K562 (cell line): ENCODE data around the gene ARMC9.

ENCODE experiments used
- GABPA ChIP-seq: fragments of 200-800 bp; sonication (Bioruptor generic); conservative IDR thresholded peaks from 2 replicates; pipeline ENCODE4 v1.6.1; 2016; ENCODE audit warnings: low read depth, missing genetic modification characterization, missing compliant biosample characterization
- KLF13 ChIP-seq: fragments of 450-650 bp; IDR thresholded peaks from 2 replicates; pipeline ENCODE4 v1.6.1; 2016; ENCODE audit warnings: missing genetic modification characterization, low read depth, mild to moderate bottlenecking, missing compliant biosample characterization, moderate library complexity, borderline replicate concordance
- NR2C1 ChIP-seq, 2 experiments: fragments of 450-650 bp; IDR thresholded peaks; 2 replicates each; pipeline ENCODE4 v1.6.1; 2017; ENCODE audit warnings: mild to moderate bottlenecking in 2 of 2, antibody characterized with exemption in 1 of 2, inconsistent platforms in 1 of 2, missing compliant biosample characterization in 1 of 2, missing genetic modification characterization in 1 of 2
- PCBP1 ChIP-seq: fragments of 200-400 bp; formaldehyde crosslinking; IDR thresholded peaks from 2 replicates; pipeline ENCODE4 v1.6.1; 2018; ENCODE audit warnings: mild to moderate bottlenecking, low read depth, low read length; ENCODE audit not compliant: poor library complexity, severe bottlenecking
- RAD21 ChIP-seq, 2 experiments: fragments of 250-450 bp in 1 of 2; fragments of 450-650 bp in 1 of 2; sonication (Bioruptor Pico) in 1 of 2; formaldehyde crosslinking in 1 of 2; IDR thresholded peaks in 1 of 2; conservative IDR thresholded peaks in 1 of 2; 2 replicates each; pipeline versions ENCODE4 v1.4.0 to v1.8.0; 2020 to 2022; ENCODE audit warnings: mild to moderate bottlenecking in 2 of 2, moderate library complexity in 1 of 2
- RBBP5 ChIP-seq: fragments of 200-600 bp; sonication (generic); IDR thresholded peaks from 2 replicates; pipeline ENCODE4 v1.6.1; 2012; ENCODE audit warnings: borderline replicate concordance, mild to moderate bottlenecking, low read length, control low read depth, inconsistent platforms; ENCODE audit not compliant: insufficient read depth, poor library complexity, severe bottlenecking
- TAF1 ChIP-seq: IDR thresholded peaks from 2 replicates; pipeline ENCODE4 v1.6.1; 2011; ENCODE audit warnings: mild to moderate bottlenecking, low read length, moderate library complexity; ENCODE audit not compliant: insufficient read depth, control insufficient read depth, severe bottlenecking; ENCODE audit errors: extremely low read depth
- ZNF121 ChIP-seq: sonication (generic); formaldehyde crosslinking; conservative IDR thresholded peaks from 2 replicates; pipeline ENCODE4 v1.8.0; 2022; ENCODE audit warnings: missing genetic modification reagents
- TF ChIP-seq, protein P1 (sequence below), 3 experiments: IDR thresholded peaks in 2 of 3; conservative IDR thresholded peaks in 1 of 3; 2 replicates each; pipeline ENCODE4 v1.5.1; 2011 to 2012; ENCODE audit warnings: low read length in 3 of 3, mild to moderate bottlenecking in 3 of 3, control low read depth in 2 of 3, improper control_type of control experiment in 1 of 3, inconsistent platforms in 1 of 3, low read depth in 1 of 3, mixed read lengths in 1 of 3, moderate library complexity in 1 of 3; ENCODE audit not compliant: insufficient read depth in 2 of 3

DNA sequence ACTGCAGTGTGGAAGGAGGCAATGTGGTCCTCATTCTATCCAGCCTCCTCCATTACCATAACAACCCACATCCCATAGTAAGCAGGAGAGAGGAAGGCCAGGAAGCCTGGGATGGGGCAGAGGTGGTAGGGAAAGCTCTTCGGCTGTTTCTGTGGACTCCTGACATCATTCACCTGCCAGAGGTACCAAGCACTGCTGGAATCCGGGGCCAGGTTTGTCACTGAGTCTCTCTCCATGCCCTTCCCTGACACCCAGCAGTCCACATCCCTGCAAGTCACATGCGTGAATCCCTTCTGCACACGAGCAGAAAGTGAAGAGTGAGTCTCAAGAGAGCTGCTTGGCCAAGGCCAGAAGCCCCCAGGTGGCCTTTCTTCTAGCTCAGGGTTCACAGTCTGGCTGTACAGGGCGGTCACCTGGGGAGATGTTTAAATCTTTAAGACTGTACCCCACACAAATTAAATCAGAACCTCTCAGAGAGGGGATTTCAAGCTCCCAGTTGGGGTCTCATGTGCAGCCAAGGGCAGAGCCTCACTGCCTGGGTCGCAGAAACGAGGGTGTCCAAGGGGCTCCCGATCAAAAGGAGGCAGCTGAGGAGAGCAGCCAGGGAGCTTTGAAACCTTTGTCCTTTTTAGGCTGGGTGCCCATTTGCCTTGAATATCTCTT is 94.2 kb downstream of the ARMC9 start:
- TF ChIP-seq PCBP1, result no peak
- TF ChIP-seq, protein P1, sequence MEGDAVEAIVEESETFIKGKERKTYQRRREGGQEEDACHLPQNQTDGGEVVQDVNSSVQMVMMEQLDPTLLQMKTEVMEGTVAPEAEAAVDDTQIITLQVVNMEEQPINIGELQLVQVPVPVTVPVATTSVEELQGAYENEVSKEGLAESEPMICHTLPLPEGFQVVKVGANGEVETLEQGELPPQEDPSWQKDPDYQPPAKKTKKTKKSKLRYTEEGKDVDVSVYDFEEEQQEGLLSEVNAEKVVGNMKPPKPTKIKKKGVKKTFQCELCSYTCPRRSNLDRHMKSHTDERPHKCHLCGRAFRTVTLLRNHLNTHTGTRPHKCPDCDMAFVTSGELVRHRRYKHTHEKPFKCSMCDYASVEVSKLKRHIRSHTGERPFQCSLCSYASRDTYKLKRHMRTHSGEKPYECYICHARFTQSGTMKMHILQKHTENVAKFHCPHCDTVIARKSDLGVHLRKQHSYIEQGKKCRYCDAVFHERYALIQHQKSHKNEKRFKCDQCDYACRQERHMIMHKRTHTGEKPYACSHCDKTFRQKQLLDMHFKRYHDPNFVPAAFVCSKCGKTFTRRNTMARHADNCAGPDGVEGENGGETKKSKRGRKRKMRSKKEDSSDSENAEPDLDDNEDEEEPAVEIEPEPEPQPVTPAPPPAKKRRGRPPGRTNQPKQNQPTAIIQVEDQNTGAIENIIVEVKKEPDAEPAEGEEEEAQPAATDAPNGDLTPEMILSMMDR (IDR thresholded peaks at IDR 0.05 in 2 of 3, conservative IDR thresholded peaks at IDR 0.05 in 1 of 3; ENCODE audit: insufficient read depth in 2 of 3, low read depth in 1 of 3, low read length in 3 of 3), result no peak
- TF ChIP-seq NR2C1 (IDR thresholded peaks at IDR 0.05), result no peak
- TF ChIP-seq NR2C1 (tag; IDR thresholded peaks at IDR 0.05), result no peak
- no peak for TF ChIP-seq KLF13
- no peak for TF ChIP-seq ZNF121 (CRISPR knock-in tag)
- no peak for TF ChIP-seq RBBP5
- no peak for TF ChIP-seq RAD21 (CRISPR knock-in tag; conservative IDR thresholded peaks at IDR 0.05 in 1 of 2, IDR thresholded peaks at IDR 0.05 in 1 of 2)
- no peak for TF ChIP-seq TAF1
- TF ChIP-seq GABPA (tag), result no peak
